HepG2 (cell line): ENCODE measurements around the gene PPP4R2. TPM values are rescaled to one million over a fixed set of nuclear protein-coding genes. Genes with fewer than 3 reads are reported as not detected.

Experiments
- ATAC-seq: fragments of 200-7000 bp; cut with Tn5 transposase; 3 replicates; pipeline ENCODE4 v1.9.1; 2020; ENCODE audit warnings: mild to moderate bottlenecking, moderate library complexity
- BruUV-seq: library from RNA; stranded (reverse); fragments of 400-500 nt; replicated peaks from 2 replicates; lab custom pipeline; 2021; lab: Mats Ljungman, UMichigan
- CTCF ChIA-PET: fragments of 300-600 bp; formaldehyde crosslinking; extraction: SDS; loops from one replicate; lab custom pipeline; 2021; ENCODE audit warnings: low total read pairs, inconsistent platforms, low intra/inter-chr PET ratio; lab: Yijun Ruan, JAX
- POLR2A ChIA-PET: fragments of 350-600 bp; sonication (Branson Sonifier 250); formaldehyde crosslinking; loops from one replicate; lab custom pipeline; 2020; ENCODE audit warnings: antibody characterized with exemption, inconsistent platforms; lab: Yijun Ruan, JAX
- DNase-seq: peaks from one replicate; pipeline ENCODE4 v3.0.0-alpha.2; 2015; ENCODE audit warnings: low spot score
- FAIRE-seq: peaks from 3 replicates; lab custom pipeline; 2011; peaks lifted over from hg19 to GRCh38; lab: Jason Lieb, UNC
- H2AFZ ChIP-seq: one replicate; pipeline ENCODE4 v1.6.1; 2011; ENCODE audit warnings: low read length, inconsistent platforms
- H3K27ac ChIP-seq: fragments of 300-600 bp; 3 replicates; pipeline ENCODE4 v1.8.0; 2011; ENCODE audit warnings: mixed run types, mild to moderate bottlenecking, mixed read lengths, low read length, inconsistent platforms; ENCODE audit not compliant: insufficient read depth; ENCODE audit errors: extremely low read length
- H3K27me3 ChIP-seq, 2 experiments: fragments of 200-600 bp in 1 of 2; 2 replicates in 1 of 2; 3 replicates in 1 of 2; pipeline versions ENCODE4 v1.6.0 to v1.8.0; 2011; ENCODE audit warnings: low read length in 2 of 2, mild to moderate bottlenecking in 2 of 2, moderate library complexity in 2 of 2, inconsistent platforms in 1 of 2; ENCODE audit not compliant: insufficient read depth in 2 of 2, control insufficient read depth in 1 of 2
- H3K36me3 ChIP-seq, 2 experiments: fragments of 200-600 bp in 1 of 2; replicated peaks in 1 of 2; 2 replicates in 1 of 2; 3 replicates in 1 of 2; pipeline versions ENCODE4 v1.5.1 to v1.8.0; 2011; ENCODE audit warnings: low read length in 2 of 2, inconsistent platforms in 1 of 2; ENCODE audit not compliant: insufficient read depth in 2 of 2, control insufficient read depth in 1 of 2
- H3K4me1 ChIP-seq: 2 replicates; pipeline ENCODE4 v1.5.1; 2012; ENCODE audit warnings: low read length, inconsistent platforms; ENCODE audit not compliant: insufficient read depth
- H3K4me2 ChIP-seq: 2 replicates; pipeline ENCODE4 v1.6.0; 2011; ENCODE audit warnings: low read depth, low read length, inconsistent platforms
- H3K4me3 ChIP-seq, 3 experiments: fragments of 200-600 bp in 1 of 3; sonication (generic), shearing (Covaris generic) in 1 of 3; replicated peaks in 1 of 3; 2 replicates each; pipeline ENCODE4 v1.5.1; 2011 to 2016; ENCODE audit warnings: low read length in 3 of 3, inconsistent platforms in 2 of 3, low read depth in 2 of 3, mild to moderate bottlenecking in 2 of 3, control low read depth in 1 of 3, mixed read lengths in 1 of 3; ENCODE audit not compliant: insufficient read depth in 1 of 3
- H3K79me2 ChIP-seq: one replicate; pipeline ENCODE4 v1.6.1; 2011; ENCODE audit warnings: low read length, inconsistent platforms; ENCODE audit not compliant: insufficient read depth
- H3K9ac ChIP-seq: 2 replicates; pipeline ENCODE4 v1.6.0; 2011; ENCODE audit warnings: mild to moderate bottlenecking, low read depth, low read length, inconsistent platforms; ENCODE audit not compliant: insufficient read depth
- H3K9me3 ChIP-seq: 2 replicates; pipeline ENCODE4 v1.5.1; 2012; ENCODE audit warnings: mild to moderate bottlenecking, low read length
- H4K20me1 ChIP-seq: 2 replicates; pipeline ENCODE4 v1.6.0; 2011; ENCODE audit warnings: inconsistent platforms, mild to moderate bottlenecking, low read length, moderate library complexity; ENCODE audit not compliant: insufficient read depth
- ATF7 ChIP-seq, 2 experiments: fragments of 450-650 bp in 1 of 2; sonication (generic) in 1 of 2; formaldehyde crosslinking in 1 of 2; IDR thresholded peaks; 2 replicates each; pipeline versions ENCODE4 v1.4.0 to v1.6.1; 2016 to 2020; ENCODE audit warnings: antibody characterized with exemption in 1 of 2, mild to moderate bottlenecking in 1 of 2, missing genetic modification reagents in 1 of 2
- GTF2F1 ChIP-seq: fragments of 150-350 bp; IDR thresholded peaks from 2 replicates; pipeline ENCODE4 v1.6.1; 2014; ENCODE audit warnings: low read length
- HCFC1 ChIP-seq: fragments of 150-350 bp; IDR thresholded peaks from 2 replicates; pipeline ENCODE4 v1.6.1; 2014; ENCODE audit warnings: low read depth, low read length
- HNF1B ChIP-seq: sonication (generic); formaldehyde crosslinking; IDR thresholded peaks from 2 replicates; pipeline ENCODE4 v1.5.1; 2020; ENCODE audit warnings: mild to moderate bottlenecking, moderate library complexity, missing genetic modification reagents
- HNRNPH1 ChIP-seq: fragments of 200-400 bp; formaldehyde crosslinking; optimal IDR thresholded peaks from 2 replicates; pipeline ENCODE3; 2017; ENCODE audit warnings: mild to moderate bottlenecking, low read depth, low read length
- MXD4 ChIP-seq: IDR thresholded peaks from 2 replicates; pipeline ENCODE4 v1.6.1; 2016; ENCODE audit warnings: mild to moderate bottlenecking, missing biosample characterization, missing genetic modification reagents
- NFATC3 ChIP-seq: sonication (generic); formaldehyde crosslinking; IDR thresholded peaks from 2 replicates; pipeline ENCODE4 v1.5.1; 2020; ENCODE audit warnings: mild to moderate bottlenecking, missing genetic modification reagents
- SMC3 ChIP-seq: IDR thresholded peaks from 2 replicates; pipeline ENCODE4 v1.6.1; 2011; ENCODE audit warnings: low read length, improper control_type of control experiment
- ZFP41 ChIP-seq: sonication (generic); formaldehyde crosslinking; IDR thresholded peaks from 2 replicates; pipeline ENCODE4 v1.4.0; 2020; ENCODE audit warnings: mild to moderate bottlenecking, missing genetic modification reagents, borderline replicate concordance
- ZNF124 ChIP-seq: sonication (generic); formaldehyde crosslinking; IDR thresholded peaks from 2 replicates; pipeline ENCODE4 v1.4.0; 2020; ENCODE audit warnings: missing genetic modification reagents
- ZNF362 ChIP-seq: sonication (generic); formaldehyde crosslinking; IDR thresholded peaks from 2 replicates; pipeline ENCODE4 v1.4.0; 2020; ENCODE audit warnings: missing genetic modification reagents, mild to moderate bottlenecking, borderline replicate concordance
- ZNF451 ChIP-seq: sonication (generic); formaldehyde crosslinking; IDR thresholded peaks from 2 replicates; pipeline ENCODE4 v1.5.0; 2020; ENCODE audit warnings: mild to moderate bottlenecking, missing genetic modification reagents
- ZNF678 ChIP-seq: sonication (generic); formaldehyde crosslinking; IDR thresholded peaks from 2 replicates; pipeline ENCODE4 v1.4.0; 2020; ENCODE audit warnings: mild to moderate bottlenecking, missing genetic modification reagents
- ZNF709 ChIP-seq: sonication (generic); formaldehyde crosslinking; IDR thresholded peaks from 2 replicates; pipeline ENCODE4 v1.5.0; 2020; ENCODE audit warnings: mild to moderate bottlenecking, missing genetic modification reagents
- ZNF780A ChIP-seq: sonication (generic); formaldehyde crosslinking; IDR thresholded peaks from 2 replicates; pipeline ENCODE4 v1.8.0; 2022; ENCODE audit warnings: mild to moderate bottlenecking, missing genetic modification reagents, moderate library complexity
- WGBS: methylation state at CpG from one replicate; pipeline ENCODE4 v1.1.6; 2017; ENCODE audit warnings: low lambda C conversion rate; 5-methylcytosine and 5-hydroxymethylcytosine counted together
- in situ Hi-C: cut with HindIII; loops from 2 replicates; pipeline ENCODE4 v1.10.0; 2017; ENCODE audit warnings: low pct_unique_long_range_greater_than_20kb; ENCODE audit not compliant: extremely low pct_ligation_motif_present
- intact Hi-C: fragments of 100-400 bp; cut with micrococcal nuclease; formaldehyde crosslinking; loops from one replicate; pipeline ENCODE4 v1.10.0; 2022; ENCODE audit not compliant: unreplicated experiment
- polyA plus RNA-seq, 8 experiments: library from polyadenylated mRNA; depleted of rRNA in 3 of 8; stranded (reverse) in 7 of 8; unstranded in 1 of 8; fragments of >200 nt; fragmentation: Illumina TruSeq in 4 of 8; extraction: Trizol in 4 of 8; gene quantifications; 2 replicates each; pipeline versions ENCODE4 v1.2.1 to v1.2.3, GENCODE V29; 2011 to 2016; ENCODE audit warnings: low read depth in 4 of 8, missing spikeins in 1 of 8, mixed read lengths in 1 of 8; ENCODE audit not compliant: insufficient read depth in 1 of 8
- total RNA-seq, 5 experiments: library from RNA; depleted of rRNA; stranded (reverse); fragments of >200 nt; fragmentation: Illumina TruSeq; extraction: Trizol; gene quantifications; 2 replicates each; pipeline ENCODE4 v1.2.3, GENCODE V29; 2016; ENCODE audit warnings: low read depth in 1 of 5

Gene PPP4R2
- total and polyA plus RNA-seq, 2 of the 13 experiments (the other 11 are each of a cell fraction or from before 2014, with no cell fraction given) = 22.3 to 161 TPM

GRCh38 chr3:73043414-73043813 is 46.8 kb downstream of the PPP4R2 start:
- H2AFZ ChIP-seq = no peak overlapping the region
- CTCF ChIA-PET = no interaction called here
- no peak overlapping the region for H3K4me3 ChIP-seq
- H4K20me1 ChIP-seq = peaks cover 85% of the 10 kb centered on the region
- TF ChIP-seq ZNF124 (CRISPR knock-in tag) (no peak), SMC3 (no peak), ZNF678 (no peak), HCFC1 (no peak), NFATC3 (CRISPR knock-in tag) (no peak), HNRNPH1 (no peak), ZNF780A (CRISPR knock-in tag) (no peak), ZNF362 (CRISPR knock-in tag) (no peak), ATF7 (IDR thresholded peaks at IDR 0.05) (no peak), ATF7 (CRISPR knock-in tag; IDR thresholded peaks at IDR 0.05) (no peak), HNF1B (CRISPR knock-in tag) (no peak), MXD4 (no peak), ZNF709 (CRISPR knock-in tag) (no peak), GTF2F1 (no peak), ZFP41 (CRISPR knock-in tag) (no peak), ZNF451 (CRISPR knock-in tag) (no peak)
- in situ Hi-C loops = no loop called here
- H3K4me1 ChIP-seq = peaks cover 74% of the 10 kb centered on the region
- H3K36me3 ChIP-seq = peaks cover 2 to 8% of the 10 kb centered on the region in 2 experiments; a peak in 2 of 5 replicates
- peaks cover 97% of the 10 kb centered on the region for H3K79me2 ChIP-seq
- H3K27me3 ChIP-seq = no peaks in the 10 kb centered on the region
- POLR2A ChIA-PET = no interaction called here
- 94% methylated on average over 1 of the region's 1 CpG for WGBS
- intact Hi-C loops = no loop called here
- no peak overlapping the region for H3K27ac ChIP-seq
- ATAC-seq = no peak
- no peak for FAIRE-seq
- DNase-seq = no peak
- no TSS peak for BruUV-seq
- H3K9me3 ChIP-seq = no peaks in the 10 kb centered on the region
- H3K9ac ChIP-seq = no peak overlapping the region
- H3K4me2 ChIP-seq = no peak overlapping the region
